HG02610 (cell line): ENCODE measurements around the gene APIP.
A peak's percentile ranks its signal among the peaks of the same experiment; 100 is the strongest.

Experiments used
- ATAC-seq: cut with Tn5 transposase; IDR thresholded peaks from one replicate; pipeline ENCODE4 v1.9.1; 2021; ENCODE audit warnings: mild to moderate bottlenecking, moderate library complexity; ENCODE audit not compliant: unreplicated experiment

The APIP gene

DNA sequence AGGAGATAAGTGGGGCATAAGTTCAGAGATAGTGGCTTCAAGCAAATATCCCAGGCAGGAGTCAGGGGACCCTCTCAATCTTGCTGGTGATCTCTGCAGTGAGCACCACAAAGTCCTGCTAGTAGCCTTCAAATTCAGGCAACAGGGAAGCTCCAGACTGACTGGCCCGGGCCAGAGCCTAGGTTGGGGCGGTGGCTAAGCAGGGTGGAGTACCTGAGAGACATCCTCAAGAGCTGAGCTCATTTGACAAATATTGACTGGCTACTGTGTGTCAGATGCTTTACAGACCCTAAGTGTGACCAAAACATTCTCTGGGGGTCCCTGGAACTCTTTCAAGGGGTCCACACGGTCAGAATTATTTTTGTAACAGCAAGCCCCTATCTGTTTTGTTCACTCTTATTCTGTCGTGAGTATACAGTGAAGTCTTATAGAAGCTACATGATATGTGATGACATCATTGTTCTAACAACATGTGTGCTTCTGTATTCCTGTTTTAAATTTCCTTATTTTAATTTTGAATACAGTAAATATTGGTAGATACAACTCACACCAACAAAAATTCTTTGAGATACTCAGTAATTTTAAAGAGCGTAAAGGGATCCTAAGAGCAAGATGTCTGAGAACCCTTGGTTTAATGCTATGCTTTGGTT, 71.6 kb downstream of the APIP start:
- no peak for ATAC-seq

DNA sequence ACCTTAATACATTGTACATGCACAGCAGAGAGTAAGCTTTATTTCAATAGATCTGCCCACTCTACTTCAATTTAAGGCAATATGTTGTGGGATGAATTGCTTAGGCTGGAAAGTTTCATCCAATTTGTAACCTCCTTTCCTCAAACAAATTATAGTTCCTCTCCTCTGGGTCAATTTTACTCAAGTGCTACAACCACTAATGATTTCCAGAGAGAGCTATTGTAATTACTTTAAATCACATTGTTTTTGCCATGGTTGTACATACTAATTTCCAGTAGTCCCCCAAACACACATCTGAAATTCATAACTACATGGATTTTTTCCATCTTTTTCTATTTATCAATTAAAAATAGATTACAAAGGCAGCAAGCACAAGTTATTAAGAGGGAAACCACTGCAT, 72.9 kb downstream of the APIP start:
- ATAC-seq, result no peak

DNA sequence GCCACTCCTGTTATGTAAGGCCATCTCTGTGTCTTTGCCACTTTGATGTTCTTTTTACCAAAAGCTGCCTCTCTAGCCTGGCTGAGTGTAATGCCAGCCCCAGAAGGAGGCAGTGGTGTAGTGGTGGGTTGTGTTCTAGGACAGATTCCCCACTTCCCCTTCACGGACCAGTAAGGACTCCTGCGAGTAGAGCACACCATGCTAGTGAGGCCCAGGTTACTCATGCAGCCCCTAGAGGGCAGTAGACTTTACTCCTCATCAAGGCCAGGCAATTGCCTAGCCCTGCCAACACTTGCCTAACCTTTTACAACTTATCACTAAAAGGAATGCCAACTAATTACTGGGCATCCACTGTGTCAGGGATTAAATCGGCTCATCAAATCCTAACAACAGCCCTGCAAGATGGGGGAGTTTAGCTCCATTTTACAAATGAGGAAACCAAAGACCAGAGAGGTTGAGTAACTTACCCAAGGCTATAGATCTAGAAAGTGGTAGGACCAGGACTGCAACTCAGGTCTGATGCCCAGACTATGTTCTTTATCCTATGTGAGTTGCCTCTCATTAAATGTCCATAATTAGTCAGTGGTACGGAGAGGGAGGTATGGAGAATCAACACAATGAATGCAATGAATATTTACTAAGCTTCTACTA, 75.3 kb downstream of the APIP start:
- ATAC-seq, result peak; percentile 73

DNA sequence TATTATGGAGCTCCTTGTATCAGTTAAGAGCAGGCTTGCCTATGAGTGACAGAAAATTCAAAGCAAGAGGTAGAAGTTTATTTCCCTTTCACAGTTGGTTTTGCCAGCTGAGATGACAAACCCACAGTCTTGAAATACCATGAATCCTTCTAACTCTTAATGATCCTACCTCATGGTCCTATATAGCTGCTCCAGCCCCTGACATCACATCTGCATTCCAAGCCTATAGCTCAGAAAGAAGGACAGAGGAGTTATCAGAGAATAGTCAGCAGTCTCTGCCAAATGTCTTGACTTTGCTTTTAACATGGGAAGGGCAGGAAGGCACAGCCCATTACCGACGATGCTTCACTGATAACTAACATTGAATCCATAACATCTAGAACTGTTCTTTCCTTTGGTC, 76.2 kb downstream of the APIP start:
- ATAC-seq, result no peak

DNA sequence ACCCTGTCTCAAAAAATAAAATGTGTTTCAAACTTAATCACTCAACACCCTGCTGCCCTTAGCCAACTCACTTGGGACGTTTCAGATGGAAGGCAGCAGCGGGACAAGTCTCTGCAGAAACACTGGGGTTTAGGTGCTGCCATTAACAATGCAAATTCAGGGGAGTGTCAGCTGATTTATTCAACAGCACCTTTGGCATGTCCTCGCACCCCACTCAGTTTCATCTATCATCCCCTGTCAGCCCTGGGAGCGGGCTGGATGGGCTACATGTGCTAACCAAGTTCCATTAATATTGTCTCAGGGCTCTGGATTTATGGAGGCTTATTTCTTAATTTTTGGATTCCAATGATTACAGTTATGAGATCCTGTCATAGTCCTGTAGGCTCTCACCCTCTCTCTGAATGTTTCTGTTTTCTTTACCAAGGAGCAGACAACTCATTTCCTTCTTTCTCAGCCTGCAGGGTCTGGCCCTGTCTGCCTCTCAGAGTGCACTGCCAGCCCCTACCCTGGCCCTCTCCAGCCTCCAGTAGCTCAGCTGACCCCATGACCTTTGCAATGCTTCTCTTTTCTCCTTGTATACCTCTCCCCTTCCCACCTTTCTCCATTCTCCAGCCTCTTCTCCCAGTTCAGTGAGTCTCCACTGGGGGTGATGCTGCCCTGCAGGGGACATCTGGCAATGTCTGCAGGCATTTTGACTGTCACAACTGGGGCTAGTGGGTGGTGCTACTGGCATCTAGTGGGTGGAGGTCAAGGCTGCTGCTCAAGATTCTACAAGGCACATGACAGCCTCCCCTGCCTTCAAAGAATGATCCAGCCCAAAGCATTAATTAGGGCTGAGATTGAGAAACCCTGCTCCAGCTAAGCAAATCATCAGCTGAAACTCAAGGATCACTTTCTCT, 79.0 kb downstream of the APIP start:
- ATAC-seq, result no peak

DNA sequence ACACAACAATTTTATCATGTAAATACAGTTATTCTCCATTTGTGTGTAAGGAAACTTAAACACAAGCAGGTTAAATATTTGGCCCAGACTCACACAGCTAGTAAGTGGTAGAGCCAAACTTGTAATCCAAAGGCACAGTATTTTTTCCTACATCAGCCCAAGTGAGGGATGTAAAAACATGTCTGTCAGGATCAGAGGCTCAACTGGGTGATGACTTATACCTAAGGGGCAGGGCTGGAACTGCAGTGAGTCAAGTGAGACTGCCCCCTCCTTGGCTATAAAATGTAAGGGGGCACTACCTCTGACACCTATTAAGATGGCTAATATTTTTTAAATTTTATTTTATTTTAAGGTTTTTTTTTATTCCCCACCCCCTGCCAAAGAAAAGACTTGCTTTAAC, 82.6 kb downstream of the APIP start:
- ATAC-seq, result no peak
